Measurements from ENCODE around the gene HDHD5.

HDHD5 gene

DNA sequence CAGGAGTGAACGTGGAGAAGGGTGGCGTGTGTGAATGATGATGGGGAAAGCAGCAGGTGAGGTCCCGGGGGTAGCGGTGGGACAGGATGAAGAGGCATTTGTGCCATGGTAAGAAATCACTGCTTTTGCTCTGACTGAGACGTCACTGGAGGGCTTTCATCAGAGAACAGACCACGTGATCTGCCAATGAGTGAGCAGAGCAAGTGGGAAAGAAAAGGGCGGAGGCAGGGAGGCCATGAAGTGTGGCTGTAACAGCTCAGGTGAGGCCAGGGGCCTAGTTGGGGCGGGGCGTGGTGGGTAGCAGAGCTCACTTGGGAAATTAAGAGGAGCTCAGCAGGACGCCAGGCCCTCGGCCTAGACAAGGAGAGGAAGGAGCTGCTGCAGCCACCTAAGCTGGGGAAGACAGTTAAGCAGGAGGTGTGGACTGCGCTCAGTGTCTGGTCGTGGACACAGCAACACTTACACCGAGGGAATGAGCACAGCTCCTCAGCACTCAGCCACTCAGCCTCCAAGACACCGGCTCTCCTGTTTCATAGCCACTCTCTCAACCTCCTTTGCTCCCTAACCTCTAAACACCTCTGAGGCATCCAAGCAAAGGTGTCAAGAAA is 23.8 kb downstream of the HDHD5 start:
- Histone ChIP-seq H3K27ac (ENCODE audit: low read length) (no peak overlapping the region), H3K9ac (ENCODE audit: low read length) (no peak overlapping the region), H3K79me2 (ENCODE audit: low read length) (no peaks in the 10 kb centered on the region), H3K9me3 (ENCODE audit: insufficient read depth, low read length) (no peaks in the 10 kb centered on the region), H2AFZ (ENCODE audit: low read depth, low read length) (no peak overlapping the region), H4K20me1 (ENCODE audit: insufficient read depth, low read length) (no peaks in the 10 kb centered on the region), H3K36me3 (replicated peaks; ENCODE audit: low read depth, low read length) (peaks cover 27% of the 10 kb centered on the region), H3K27me3 (ENCODE audit: low read depth, low read length) (no peaks in the 10 kb centered on the region), H3K4me1 (ENCODE audit: low read length) (peaks cover 20% of the 10 kb centered on the region), H3K4me3 (ENCODE audit: low read length) (no peak overlapping the region), H3K4me2 (ENCODE audit: low read length) (no peak overlapping the region)
- no peak for TF ChIP-seq EZH2phosphoT487 (IDR thresholded peaks at IDR 0.05; ENCODE audit: low read depth)
- TF ChIP-seq, protein P1, sequence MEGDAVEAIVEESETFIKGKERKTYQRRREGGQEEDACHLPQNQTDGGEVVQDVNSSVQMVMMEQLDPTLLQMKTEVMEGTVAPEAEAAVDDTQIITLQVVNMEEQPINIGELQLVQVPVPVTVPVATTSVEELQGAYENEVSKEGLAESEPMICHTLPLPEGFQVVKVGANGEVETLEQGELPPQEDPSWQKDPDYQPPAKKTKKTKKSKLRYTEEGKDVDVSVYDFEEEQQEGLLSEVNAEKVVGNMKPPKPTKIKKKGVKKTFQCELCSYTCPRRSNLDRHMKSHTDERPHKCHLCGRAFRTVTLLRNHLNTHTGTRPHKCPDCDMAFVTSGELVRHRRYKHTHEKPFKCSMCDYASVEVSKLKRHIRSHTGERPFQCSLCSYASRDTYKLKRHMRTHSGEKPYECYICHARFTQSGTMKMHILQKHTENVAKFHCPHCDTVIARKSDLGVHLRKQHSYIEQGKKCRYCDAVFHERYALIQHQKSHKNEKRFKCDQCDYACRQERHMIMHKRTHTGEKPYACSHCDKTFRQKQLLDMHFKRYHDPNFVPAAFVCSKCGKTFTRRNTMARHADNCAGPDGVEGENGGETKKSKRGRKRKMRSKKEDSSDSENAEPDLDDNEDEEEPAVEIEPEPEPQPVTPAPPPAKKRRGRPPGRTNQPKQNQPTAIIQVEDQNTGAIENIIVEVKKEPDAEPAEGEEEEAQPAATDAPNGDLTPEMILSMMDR (IDR thresholded peaks at IDR 0.05; ENCODE audit: low read depth, low read length) = no peak

DNA sequence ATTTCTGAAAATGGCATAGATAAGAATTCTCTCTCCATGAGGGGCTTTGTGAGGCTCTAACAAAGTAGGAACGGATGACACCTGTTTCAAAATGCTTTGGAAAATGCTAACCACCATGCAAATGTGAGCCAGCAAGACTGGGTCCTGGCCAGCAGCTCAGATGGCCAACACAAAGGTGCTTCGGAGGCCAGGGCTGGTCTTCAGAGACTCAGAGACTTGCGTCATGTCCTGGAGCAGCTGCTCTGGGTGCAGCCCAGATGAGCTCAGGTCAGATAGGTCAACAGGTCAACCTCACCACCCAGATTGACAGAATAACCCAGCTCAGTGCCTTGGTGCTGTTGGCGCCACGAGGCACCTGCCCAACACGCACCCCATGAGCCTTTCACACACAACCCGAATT is 25.9 kb downstream of the HDHD5 start:
- no peak for TF ChIP-seq EZH2phosphoT487 (IDR thresholded peaks at IDR 0.05; ENCODE audit: low read depth)
- TF ChIP-seq, protein P1 (IDR thresholded peaks at IDR 0.05; ENCODE audit: low read depth, low read length) = no peak
- Histone ChIP-seq H3K36me3 (replicated peaks; ENCODE audit: low read depth, low read length) (peaks cover 15% of the 10 kb centered on the region), H4K20me1 (ENCODE audit: insufficient read depth, low read length) (no peaks in the 10 kb centered on the region), H3K9ac (ENCODE audit: low read length) (no peak overlapping the region), H3K4me3 (ENCODE audit: low read length) (no peak overlapping the region), H3K9me3 (ENCODE audit: insufficient read depth, low read length) (no peaks in the 10 kb centered on the region), H3K27ac (ENCODE audit: low read length) (no peak overlapping the region), H3K4me1 (ENCODE audit: low read length) (peaks cover 23% of the 10 kb centered on the region), H3K27me3 (ENCODE audit: low read depth, low read length) (no peaks in the 10 kb centered on the region), H2AFZ (ENCODE audit: low read depth, low read length) (no peak overlapping the region), H3K4me2 (ENCODE audit: low read length) (no peak overlapping the region), H3K79me2 (ENCODE audit: low read length) (no peaks in the 10 kb centered on the region)

GRCh38 chr22:17132112-17132511 is 27.0 kb downstream of the HDHD5 start:
- Histone ChIP-seq H3K9ac (ENCODE audit: low read length) (no peak overlapping the region), H3K27me3 (ENCODE audit: low read depth, low read length) (no peaks in the 10 kb centered on the region), H3K4me1 (ENCODE audit: low read length) (peaks cover 23% of the 10 kb centered on the region), H3K79me2 (ENCODE audit: low read length) (no peaks in the 10 kb centered on the region), H2AFZ (ENCODE audit: low read depth, low read length) (no peak overlapping the region), H4K20me1 (ENCODE audit: insufficient read depth, low read length) (no peaks in the 10 kb centered on the region), H3K36me3 (replicated peaks; ENCODE audit: low read depth, low read length) (peaks cover 7% of the 10 kb centered on the region), H3K9me3 (ENCODE audit: insufficient read depth, low read length) (no peaks in the 10 kb centered on the region), H3K4me3 (ENCODE audit: low read length) (no peak overlapping the region), H3K4me2 (ENCODE audit: low read length) (peak overlapping the region; percentile 81), H3K27ac (ENCODE audit: low read length) (0 out of 2 replicates have a peak overlapping the region, but pooled peaks have one; percentile 24)
- no peak for TF ChIP-seq EZH2phosphoT487 (IDR thresholded peaks at IDR 0.05; ENCODE audit: low read depth)
- TF ChIP-seq, protein P1 (IDR thresholded peaks at IDR 0.05; ENCODE audit: low read depth, low read length) = no peak

GRCh38 chr22:17131686-17132085 is 27.4 kb downstream of the HDHD5 start:
- Histone ChIP-seq H3K4me1 (ENCODE audit: low read length) (peaks cover 23% of the 10 kb centered on the region), H4K20me1 (ENCODE audit: insufficient read depth, low read length) (no peaks in the 10 kb centered on the region), H3K79me2 (ENCODE audit: low read length) (no peaks in the 10 kb centered on the region), H3K9me3 (ENCODE audit: insufficient read depth, low read length) (no peaks in the 10 kb centered on the region), H3K27ac (ENCODE audit: low read length) (peak overlapping the region; percentile 24; the same call in 1 of the 2 replicates), H3K4me2 (ENCODE audit: low read length) (peak overlapping the region; percentile 81), H3K9ac (ENCODE audit: low read length) (no peak overlapping the region), H3K27me3 (ENCODE audit: low read depth, low read length) (no peaks in the 10 kb centered on the region), H2AFZ (ENCODE audit: low read depth, low read length) (peak overlapping the region; percentile 64; the same call in 1 of the 2 replicates), H3K4me3 (ENCODE audit: low read length) (peak overlapping the region; percentile 66), H3K36me3 (replicated peaks; ENCODE audit: low read depth, low read length) (peaks cover 4% of the 10 kb centered on the region)
- TF ChIP-seq EZH2phosphoT487 (IDR thresholded peaks at IDR 0.05; ENCODE audit: low read depth) = no peak
- TF ChIP-seq, protein P1 (IDR thresholded peaks at IDR 0.05; ENCODE audit: low read depth, low read length) = peak; percentile 25
